Stimulated activated CD8-positive, alpha-beta memory T cell treated with anti-CD3 and anti-CD28 coated beads, Interleukin-15, amount 100 ng/mL, for 24 hours (primary cell): ENCODE measurements around the gene C6orf15.
A peak's percentile ranks its signal among the peaks of the same experiment; 100 is the strongest.

Source experiments
- DNase-seq: peaks from one replicate; pipeline ENCODE4 v3.0.0-alpha.2; 2020; ENCODE audit warnings: low read depth

Gene C6orf15

GRCh38 chr6:31130751-31131150 lies 18.4 kb upstream of the C6orf15 start:
- no peak for DNase-seq

GRCh38 chr6:31129130-31129529 lies 16.8 kb upstream of the C6orf15 start:
- no peak for DNase-seq

- DNase-seq = peak; percentile 40
Measured at GRCh38 chr6:31128093-31128676, 15.8 kb upstream of the C6orf15 start.

DNA sequence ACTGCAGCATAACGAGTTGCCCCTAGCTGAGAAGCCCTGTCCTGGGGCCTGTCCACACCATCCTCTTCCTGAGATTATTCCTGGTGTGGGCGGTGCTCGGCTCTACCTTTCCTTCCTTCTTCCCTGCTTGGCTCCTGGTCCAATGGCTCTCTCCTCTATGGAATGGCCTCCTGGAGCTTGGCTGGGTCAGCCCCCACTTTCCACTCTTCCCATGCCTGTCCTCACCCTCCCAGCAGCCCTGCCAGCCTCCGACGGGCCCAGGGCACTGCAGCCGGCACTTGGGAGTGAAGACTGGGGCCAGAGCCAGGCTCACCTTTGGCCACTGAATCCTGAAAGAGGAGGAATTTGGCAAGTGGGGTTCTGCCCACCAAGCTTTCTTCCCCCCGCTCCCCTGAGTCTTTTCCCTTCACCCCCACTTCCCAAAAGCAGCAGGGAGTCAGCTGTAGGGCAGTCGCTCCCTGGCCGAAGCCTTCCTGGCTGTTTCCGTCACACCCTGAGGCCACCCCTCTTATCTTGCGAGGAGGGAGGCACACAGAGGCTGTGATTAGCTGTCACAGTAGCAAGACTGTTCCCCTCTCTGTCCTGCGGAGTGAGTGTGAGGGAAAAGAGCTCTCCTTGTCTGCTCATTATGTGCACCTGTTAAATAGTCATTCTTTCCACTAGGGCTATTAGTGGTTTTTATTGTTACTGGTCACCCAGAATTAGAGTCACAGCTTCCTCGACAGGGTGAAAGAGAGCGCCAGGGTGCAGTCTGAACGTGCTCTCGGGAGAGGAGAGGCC lies 14.2 kb upstream of the C6orf15 start:
- DNase-seq = no peak

- DNase-seq = no peak
Measured at GRCh38 chr6:31125586-31126363, 13.4 kb upstream of the C6orf15 start.

GRCh38 chr6:31125162-31125561 lies 12.8 kb upstream of the C6orf15 start:
- no peak for DNase-seq

GRCh38 chr6:31122791-31123706 lies 10.7 kb upstream of the C6orf15 start:
- no peak for DNase-seq

DNA sequence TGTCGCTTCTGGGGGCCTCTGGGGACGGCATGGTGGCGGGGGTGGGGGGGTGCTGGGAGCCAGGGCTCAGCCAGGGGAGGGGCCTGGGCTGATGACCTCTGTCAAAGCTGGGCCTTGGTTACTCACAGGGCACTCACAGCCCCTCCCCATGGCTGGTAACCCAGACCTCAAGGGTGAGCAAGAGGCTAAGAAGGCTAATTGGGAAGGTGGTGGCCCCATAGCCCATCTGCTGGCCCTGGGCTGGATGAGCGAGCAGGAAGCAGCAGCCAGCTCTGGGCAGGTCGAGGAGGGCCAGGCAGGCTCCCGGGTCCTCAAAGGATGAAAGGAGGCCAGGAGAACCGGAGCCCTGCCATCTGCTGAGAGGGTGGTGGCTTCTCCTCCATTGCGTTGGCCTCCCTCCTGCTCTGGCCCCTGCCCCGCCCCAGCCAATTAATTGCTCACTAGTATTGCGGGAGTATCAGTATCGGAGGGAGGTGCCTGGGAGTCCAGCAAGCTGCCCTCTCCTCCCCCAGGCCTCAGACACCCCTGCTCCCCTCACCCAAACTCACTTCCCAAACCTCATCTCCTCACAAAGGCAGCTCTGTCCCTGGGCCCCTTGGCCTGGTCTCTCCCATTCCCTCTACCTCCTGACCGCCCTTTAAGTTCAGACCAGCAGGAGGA lies 8.9 kb upstream of the C6orf15 start:
- DNase-seq = no peak

GRCh38 chr6:31120151-31120915 lies 8.0 kb upstream of the C6orf15 start, which contains the start of gene CDSN:
Gene CDSN, minus strand, starts transcription at chr6:31120446. Its CDS starts 27 bp downstream, at chr6:31120419.
- DNase-seq = no peak

DNA sequence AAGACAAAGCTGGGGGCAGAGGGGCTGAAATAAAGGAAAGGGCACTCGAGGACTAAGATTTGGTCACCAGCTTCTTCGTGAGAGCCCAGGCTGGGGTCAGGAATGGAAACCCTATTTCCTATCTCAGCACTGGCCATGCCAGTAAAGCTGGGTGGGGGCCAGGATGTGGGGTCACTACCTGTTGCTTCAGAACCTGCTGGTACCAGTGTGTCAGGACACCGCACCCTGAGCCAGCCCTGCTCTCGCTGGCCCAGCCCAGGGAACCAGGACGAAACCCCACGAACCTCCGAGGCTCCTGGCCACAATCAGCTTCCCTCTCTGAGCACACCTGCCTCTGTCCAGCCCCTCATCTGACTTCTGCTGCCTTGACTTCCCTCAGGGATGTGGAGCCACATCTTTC lies 5.8 kb upstream of the C6orf15 start:
- no peak for DNase-seq

- no peak for DNase-seq
Measured at GRCh38 chr6:31116661-31117385, 4.4 kb upstream of the C6orf15 start.

GRCh38 chr6:31115941-31116560 lies 3.7 kb upstream of the C6orf15 start:
- no peak for DNase-seq

DNA sequence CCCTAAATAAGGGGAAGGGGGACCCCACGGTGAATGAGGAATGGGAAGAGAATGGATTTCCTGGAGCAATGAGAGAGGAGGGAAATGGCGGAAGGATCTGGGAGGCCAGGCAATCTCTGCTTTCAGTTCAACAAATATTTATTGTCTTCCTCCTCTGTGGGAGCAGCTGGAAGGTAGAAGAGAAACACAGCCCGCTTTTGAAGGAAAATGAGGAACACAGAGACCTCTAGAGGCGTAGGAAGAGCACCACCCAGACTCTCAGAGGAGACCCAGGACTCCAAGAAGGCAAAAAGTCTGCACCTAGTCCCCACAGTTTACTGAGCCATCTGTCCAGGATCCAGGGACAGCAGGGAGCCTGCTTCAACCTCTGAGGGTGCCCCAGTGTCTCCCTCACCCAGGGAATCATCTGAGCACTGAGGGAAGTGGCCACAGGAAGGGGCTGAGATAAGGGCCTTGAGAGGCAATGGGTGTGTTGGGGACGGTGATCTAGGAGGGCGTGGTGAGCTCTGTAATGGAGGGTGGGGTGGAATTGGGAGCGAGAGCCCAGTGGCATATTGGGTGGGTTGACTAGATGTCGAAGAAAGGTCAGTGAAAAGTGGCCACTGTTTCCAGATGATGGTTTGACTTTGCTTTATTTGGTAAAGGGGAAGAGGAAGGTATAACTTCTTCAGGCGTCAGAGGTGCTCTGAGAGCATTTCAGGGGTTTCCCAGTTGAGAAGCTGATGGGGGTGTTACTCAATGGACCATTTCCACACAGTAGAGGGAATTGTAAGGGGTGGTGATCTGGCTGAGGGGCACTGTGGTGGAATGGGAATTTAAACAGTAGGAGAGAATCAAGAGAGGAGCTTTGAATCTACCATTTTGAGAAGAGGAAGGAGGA lies 2.8 kb upstream of the C6orf15 start:
- no peak for DNase-seq

DNA sequence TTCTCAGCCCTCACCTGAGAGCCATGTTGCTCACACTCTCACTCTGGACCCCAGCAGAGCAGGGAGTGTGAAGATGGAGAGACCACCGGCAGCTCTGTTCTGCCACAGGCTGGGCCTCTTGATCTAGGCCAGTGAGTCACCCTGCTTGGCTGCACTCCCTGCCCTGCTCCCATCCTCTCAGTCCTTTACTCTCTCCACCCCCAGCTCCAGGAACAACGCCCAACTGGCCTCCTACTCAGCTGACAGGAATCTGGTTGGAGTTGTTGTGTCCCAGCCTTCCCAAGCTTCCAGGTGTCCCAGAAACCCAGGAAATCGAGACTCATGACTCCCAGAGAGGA lies 2.1 kb upstream of the C6orf15 start, which contains the start of gene PSORS1C1:
Gene PSORS1C1 (plus strand): TSS at position 260 of the 338 bp plus-strand sequence. CDS start 14,833 bp downstream, outside the sequence.
- DNase-seq = no peak

DNA sequence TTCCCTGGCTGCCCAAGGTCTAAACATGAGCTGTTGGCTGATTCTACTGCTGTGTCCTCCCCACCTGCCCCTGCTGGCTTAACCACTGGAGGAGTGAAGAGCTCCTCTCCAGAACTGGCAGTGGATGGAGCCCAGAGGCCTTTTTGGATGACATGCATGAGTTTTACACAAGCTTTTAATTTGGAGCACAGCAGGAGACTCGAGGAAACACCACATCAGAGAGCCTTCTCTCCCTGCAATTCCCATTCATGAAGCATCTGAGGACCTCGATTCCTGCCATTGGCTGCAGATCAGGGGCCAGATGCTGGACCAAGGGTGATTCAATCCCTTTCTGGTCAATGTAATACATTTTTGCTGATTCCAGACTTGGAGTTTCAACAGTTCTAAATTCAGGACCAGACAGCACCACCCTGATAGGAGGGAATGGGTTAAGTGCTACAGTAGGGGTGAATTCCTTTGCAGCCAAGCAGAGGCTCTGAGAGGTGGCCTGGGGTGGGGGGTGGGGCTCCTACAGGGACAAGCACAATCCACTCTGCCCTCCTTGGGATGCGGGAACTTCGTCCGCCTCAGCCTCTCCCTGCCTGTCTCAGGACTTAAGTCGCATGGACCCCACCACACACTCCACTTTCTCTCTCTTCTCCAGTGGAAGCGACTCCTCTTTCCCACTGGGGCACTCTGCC lies 1.6 kb upstream of the C6orf15 start:
- DNase-seq = no peak

DNA sequence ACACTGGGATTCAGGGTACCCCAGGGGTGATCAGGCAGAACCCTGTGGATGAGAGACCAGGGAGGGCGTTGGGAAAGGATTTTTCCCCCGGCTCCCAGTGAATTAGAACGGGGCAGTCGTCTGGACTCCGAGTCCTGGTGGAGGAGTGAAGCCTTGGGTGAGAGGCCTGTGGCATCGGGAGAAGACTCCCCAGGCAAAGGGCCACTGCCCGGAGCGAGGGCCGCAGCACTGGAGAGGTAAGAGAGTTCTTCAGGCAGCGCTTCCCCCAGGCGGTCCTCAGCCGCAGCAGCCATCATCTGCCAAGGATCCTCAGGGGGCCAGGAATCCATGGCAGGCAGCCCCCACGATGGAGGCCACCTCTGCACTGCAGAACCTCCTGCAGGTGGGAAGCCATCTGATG lies 663 bp downstream of the C6orf15 start:
- no peak for DNase-seq

DNA sequence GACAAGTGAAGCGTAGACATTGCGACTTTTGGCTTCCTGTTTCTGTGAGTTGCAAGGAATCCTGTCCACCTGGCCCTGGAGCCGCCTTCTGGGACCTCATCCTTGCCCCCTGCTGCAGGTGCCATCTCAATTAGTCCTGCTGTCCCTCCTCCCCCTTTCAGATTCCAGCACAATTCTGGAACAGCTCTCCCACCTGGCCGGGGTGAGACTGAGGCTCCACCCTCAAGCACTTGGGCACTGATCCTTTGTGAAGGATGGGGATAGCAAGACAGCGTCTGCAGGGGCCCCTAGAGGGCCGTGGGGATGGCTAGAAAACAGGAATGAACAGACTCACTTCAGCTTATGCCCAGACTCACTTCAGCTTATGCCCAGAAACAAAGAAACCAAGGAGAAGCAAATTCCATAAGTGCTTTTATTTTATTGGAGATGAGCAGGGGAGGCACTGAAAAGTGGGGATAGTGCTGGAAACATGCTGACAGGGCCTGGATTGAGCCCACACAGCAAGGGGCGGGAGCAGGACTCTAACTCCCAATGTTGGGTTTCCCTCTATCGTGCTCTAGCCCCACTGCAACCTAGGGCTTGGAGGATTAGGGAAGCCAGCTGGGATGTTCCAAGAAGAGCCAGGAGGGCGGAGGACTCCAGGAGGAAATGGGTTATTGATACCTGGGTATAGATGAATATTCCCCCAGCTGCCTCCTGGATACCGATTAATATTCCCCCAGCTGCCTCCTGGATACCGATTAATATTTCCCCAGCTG lies 1.4 kb downstream of the C6orf15 start:
- no peak for DNase-seq
